ENCODE data around the gene AAMDC. TPM values are rescaled to one million over a fixed set of nuclear protein-coding genes. Genes with fewer than 3 reads are reported as not detected.

Gene AAMDC
- 16.9 TPM for polyA plus RNA-seq

- Mint-ChIP-seq H3K27me3 (no peaks in the 10 kb centered on the region), H3K4me3 (peak within 1 kb of the TSS; percentile 87 to 100 (median 99)), H3K9me3 (no peaks in the 10 kb centered on the region), H3K36me3 (no peaks in the 10 kb centered on the region), H3K27ac (peak within 1 kb of the TSS; percentile 88 to 95 (median 92)), H3K4me1 (peaks cover 27 to 35% (median 31%) of the 10 kb centered on the region in 3 donors)
Measured at GRCh38 chr11:77820565-77821348, at the start of gene AAMDC, which contains the start of gene RSF1. TSS of gene AAMDC (plus strand) at chr11:77821144. CDS start at chr11:77842497, 21,353 bp downstream. TSS of gene RSF1 (minus strand) at chr11:77820722. CDS start at chr11:77820714, 8 bp downstream.

GRCh38 chr11:77775936-77776335 lies 45.0 kb upstream of the AAMDC start:
- H3K4me3 Mint-ChIP-seq = peak overlapping the region in 1 of 4 donors; percentile 29
- no peaks in the 10 kb centered on the region for H3K27me3 Mint-ChIP-seq
- peaks cover 9% of the 10 kb centered on the region for H3K36me3 Mint-ChIP-seq
- peaks cover 37 to 44% (median 39%) of the 10 kb centered on the region in 3 donors for H3K4me1 Mint-ChIP-seq
- no peak overlapping the region for H3K27ac Mint-ChIP-seq
- no peaks in the 10 kb centered on the region for H3K9me3 Mint-ChIP-seq

GRCh38 chr11:77776455-77776854 lies 44.5 kb upstream of the AAMDC start:
- Mint-ChIP-seq H3K27ac (no peak overlapping the region), H3K27me3 (no peaks in the 10 kb centered on the region), H3K9me3 (no peaks in the 10 kb centered on the region), H3K36me3 (peaks cover 9% of the 10 kb centered on the region), H3K4me1 (peaks cover 32 to 41% (median 33%) of the 10 kb centered on the region in 3 donors), H3K4me3 (no peak overlapping the region)

GRCh38 chr11:77778118-77778517 lies 42.8 kb upstream of the AAMDC start:
- no peak overlapping the region for H3K4me3 Mint-ChIP-seq
- peaks cover 29 to 36% (median 31%) of the 10 kb centered on the region in 3 donors for H3K4me1 Mint-ChIP-seq
- no peaks in the 10 kb centered on the region for H3K9me3 Mint-ChIP-seq
- no peak overlapping the region for H3K27ac Mint-ChIP-seq
- H3K27me3 Mint-ChIP-seq = no peaks in the 10 kb centered on the region
- H3K36me3 Mint-ChIP-seq = peaks cover 5% of the 10 kb centered on the region

GRCh38 chr11:77778549-77778948 lies 42.4 kb upstream of the AAMDC start:
- Mint-ChIP-seq H3K4me1 (peaks cover 28 to 35% (median 29%) of the 10 kb centered on the region in 3 donors), H3K27me3 (no peaks in the 10 kb centered on the region), H3K4me3 (no peak overlapping the region), H3K27ac (no peak overlapping the region), H3K9me3 (no peaks in the 10 kb centered on the region), H3K36me3 (peaks cover 5% of the 10 kb centered on the region)

GRCh38 chr11:77779935-77780334 lies 41.0 kb upstream of the AAMDC start:
- peaks cover 29 to 46% (median 35%) of the 10 kb centered on the region in 3 donors for H3K4me1 Mint-ChIP-seq
- H3K9me3 Mint-ChIP-seq = no peaks in the 10 kb centered on the region
- peaks cover 5% of the 10 kb centered on the region for H3K36me3 Mint-ChIP-seq
- H3K27me3 Mint-ChIP-seq = no peaks in the 10 kb centered on the region
- no peak overlapping the region for H3K27ac Mint-ChIP-seq
- H3K4me3 Mint-ChIP-seq = no peak overlapping the region

GRCh38 chr11:77783025-77783424 lies 37.9 kb upstream of the AAMDC start:
- Mint-ChIP-seq H3K36me3 (peaks cover 2% of the 10 kb centered on the region), H3K27ac (no peak overlapping the region), H3K27me3 (no peaks in the 10 kb centered on the region), H3K4me1 (peaks cover 32 to 43% (median 42%) of the 10 kb centered on the region in 3 donors), H3K4me3 (no peak overlapping the region), H3K9me3 (no peaks in the 10 kb centered on the region)

GRCh38 chr11:77784572-77784971 lies 36.4 kb upstream of the AAMDC start:
- Mint-ChIP-seq H3K27me3 (no peaks in the 10 kb centered on the region), H3K4me3 (no peak overlapping the region), H3K4me1 (peaks cover 35 to 48% (median 48%) of the 10 kb centered on the region in 3 donors), H3K9me3 (no peaks in the 10 kb centered on the region), H3K36me3 (peaks cover 2% of the 10 kb centered on the region), H3K27ac (no peak overlapping the region)

- Mint-ChIP-seq H3K9me3 (peaks cover 0 to 8% (median 2%) of the 10 kb centered on the region in 3 donors), H3K27me3 (no peaks in the 10 kb centered on the region), H3K4me3 (peak overlapping the region in 1 of 4 donors; percentile 18), H3K4me1 (peaks cover 43 to 57% (median 46%) of the 10 kb centered on the region in 3 donors), H3K36me3 (peaks cover 14% of the 10 kb centered on the region), H3K27ac (peak overlapping the region in 1 of 3 donors; percentile 31)
Measured at GRCh38 chr11:77789061-77789730, 31.7 kb upstream of the AAMDC start.

GRCh38 chr11:77789731-77790476 lies 31.0 kb upstream of the AAMDC start:
- Mint-ChIP-seq H3K4me3 (peak overlapping the region in 2 of 4 donors; percentile 3 to 83), H3K4me1 (peaks cover 45 to 56% (median 47%) of the 10 kb centered on the region in 3 donors), H3K27ac (peak overlapping the region in 1 of 3 donors; percentile 31)

GRCh38 chr11:77791301-77791700 lies 29.6 kb upstream of the AAMDC start:
- Mint-ChIP-seq H3K4me3 (no peak overlapping the region), H3K4me1 (peaks cover 53 to 62% (median 57%) of the 10 kb centered on the region in 3 donors), H3K27me3 (no peaks in the 10 kb centered on the region), H3K27ac (no peak overlapping the region), H3K9me3 (peaks cover 0 to 8% (median 2%) of the 10 kb centered on the region in 3 donors), H3K36me3 (peaks cover 16% of the 10 kb centered on the region)

More at GRCh38 chr11:77789731-77790476, 31.0 kb upstream of the AAMDC start:
- Mint-ChIP-seq H3K36me3 (peaks cover 16% of the 10 kb centered on the region), H3K9me3 (peaks cover 0 to 8% (median 2%) of the 10 kb centered on the region in 3 donors), H3K27me3 (no peaks in the 10 kb centered on the region)

- Mint-ChIP-seq H3K4me1 (peaks cover 52 to 62% (median 53%) of the 10 kb centered on the region in 3 donors), H3K27ac (no peak overlapping the region), H3K9me3 (peaks cover 0 to 8% (median 4%) of the 10 kb centered on the region in 3 donors), H3K36me3 (peaks cover 22% of the 10 kb centered on the region), H3K27me3 (no peaks in the 10 kb centered on the region), H3K4me3 (peak overlapping the region in 1 of 4 donors; percentile 51)
Measured at GRCh38 chr11:77793972-77794371, 27.0 kb upstream of the AAMDC start.

- peaks cover 0 to 2% (median 0%) of the 10 kb centered on the region in 3 donors for H3K9me3 Mint-ChIP-seq
- peak overlapping the region in 1 of 3 donors; percentile 52 for H3K27ac Mint-ChIP-seq
- peak overlapping the region in 2 of 4 donors; percentile 58 to 70 for H3K4me3 Mint-ChIP-seq
- no peaks in the 10 kb centered on the region for H3K27me3 Mint-ChIP-seq
- peaks cover 10% of the 10 kb centered on the region for H3K36me3 Mint-ChIP-seq
- peaks cover 41 to 52% (median 47%) of the 10 kb centered on the region in 3 donors for H3K4me1 Mint-ChIP-seq
Measured at GRCh38 chr11:77799338-77799737, 21.6 kb upstream of the AAMDC start.

GRCh38 chr11:77800449-77800848 lies 20.5 kb upstream of the AAMDC start:
- peaks cover 34 to 44% (median 36%) of the 10 kb centered on the region in 3 donors for H3K4me1 Mint-ChIP-seq
- H3K4me3 Mint-ChIP-seq = no peak overlapping the region
- peaks cover 8% of the 10 kb centered on the region for H3K36me3 Mint-ChIP-seq
- no peaks in the 10 kb centered on the region for H3K27me3 Mint-ChIP-seq
- H3K27ac Mint-ChIP-seq = no peak overlapping the region
- peaks cover 0 to 2% (median 0%) of the 10 kb centered on the region in 3 donors for H3K9me3 Mint-ChIP-seq

All from IgD-negative memory B cell (primary cell).